Activated CD4-positive, alpha-beta T cell treated with anti-CD3 and anti-CD28 coated beads, Interleukin-2, amount 50 U/mL, for 16 hours (primary cell): Measurements from ENCODE around the gene DEDD.

ENCODE experiments used
- DNase-seq: peaks from one replicate; pipeline ENCODE4 v3.0.0-alpha.2; 2020

Gene DEDD

GRCh38 chr1:161090617-161091016 is 41.9 kb downstream of the DEDD start:
- DNase-seq, result no peak

DNA sequence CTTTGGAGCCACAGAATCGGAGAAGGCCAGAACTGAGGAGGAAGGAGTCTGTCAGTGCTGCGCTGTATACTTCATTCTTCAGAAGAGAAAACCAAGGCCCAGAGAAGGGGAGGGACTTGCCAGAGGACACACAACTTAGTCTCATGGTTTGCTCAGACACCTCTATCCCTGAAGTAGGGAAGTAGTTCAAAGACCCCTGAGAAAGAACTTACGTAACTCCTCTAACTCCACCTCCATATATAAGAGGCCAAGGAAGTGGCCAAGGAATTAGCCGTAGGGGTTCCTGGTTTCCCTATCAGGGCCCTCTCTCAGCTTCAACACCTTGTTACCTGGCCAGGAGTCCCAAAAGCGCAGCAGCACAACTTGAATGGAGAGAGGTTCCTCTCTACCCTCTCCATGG is 42.5 kb downstream of the DEDD start:
- DNase-seq, result no peak

DNA sequence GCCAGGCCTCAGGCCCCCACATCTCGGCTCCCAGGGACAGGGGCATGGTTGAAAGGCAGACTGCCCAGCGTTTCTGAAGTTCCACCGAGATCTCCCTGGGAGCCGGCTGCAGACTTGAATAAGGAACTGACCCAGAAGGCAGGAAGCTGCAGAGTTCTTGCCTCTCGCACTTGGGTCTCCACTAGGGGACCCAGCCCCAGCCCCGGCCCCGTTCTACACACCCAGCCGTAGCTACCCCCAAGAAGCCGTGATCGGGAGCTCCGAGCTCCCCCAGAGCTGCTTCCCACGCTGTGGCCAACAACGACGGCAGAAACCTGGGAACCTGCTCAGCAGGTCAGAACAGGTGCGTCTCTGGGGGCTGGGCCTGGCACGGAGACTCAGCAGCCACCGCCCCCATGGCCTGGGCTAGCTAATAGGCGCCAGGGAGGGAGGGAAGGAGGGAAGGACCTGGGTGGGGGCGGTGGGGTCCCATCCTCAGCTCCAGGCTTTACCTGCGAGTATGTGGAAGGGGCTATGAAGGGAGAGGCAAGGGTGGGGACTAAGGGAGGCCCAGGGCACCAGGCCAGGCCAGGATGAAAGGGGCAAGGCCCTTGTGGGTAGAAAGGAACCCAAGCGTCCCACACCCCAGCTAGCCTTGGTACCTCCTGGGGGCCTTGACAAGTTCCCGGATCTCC is 43.1 kb downstream of the DEDD start, which contains the start of gene NECTIN4:
NECTIN4 (minus strand) TSS at position 308 of the 674 bp plus-strand sequence; CDS start at position 46, 262 bp downstream.
- DNase-seq, result no peak

DNA sequence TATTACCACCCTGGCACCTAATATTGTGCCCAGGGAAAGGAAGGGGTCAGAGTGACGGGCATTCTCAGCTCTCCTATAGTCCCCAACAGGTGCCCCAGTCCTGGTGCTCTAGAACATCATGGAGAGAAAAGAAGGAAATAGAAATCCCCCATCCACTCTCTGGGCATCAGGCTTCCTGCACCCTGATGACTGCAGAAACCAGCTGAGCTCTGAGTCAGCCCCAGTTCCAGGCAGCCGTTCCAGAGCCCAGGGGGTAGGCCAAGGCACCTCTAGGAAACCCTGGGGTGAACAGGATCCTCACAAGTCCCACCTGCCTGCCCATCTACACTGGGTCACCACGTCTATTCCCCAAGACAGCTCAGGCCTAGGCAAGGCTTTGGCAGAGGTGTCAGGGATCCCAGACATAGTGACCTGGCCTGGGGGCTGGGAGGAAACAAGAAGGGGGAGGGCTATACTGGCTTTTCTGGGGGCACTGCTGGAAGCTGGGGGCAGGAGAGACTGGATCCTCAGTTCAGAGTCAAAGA is 43.8 kb downstream of the DEDD start:
- no peak for DNase-seq

DNA sequence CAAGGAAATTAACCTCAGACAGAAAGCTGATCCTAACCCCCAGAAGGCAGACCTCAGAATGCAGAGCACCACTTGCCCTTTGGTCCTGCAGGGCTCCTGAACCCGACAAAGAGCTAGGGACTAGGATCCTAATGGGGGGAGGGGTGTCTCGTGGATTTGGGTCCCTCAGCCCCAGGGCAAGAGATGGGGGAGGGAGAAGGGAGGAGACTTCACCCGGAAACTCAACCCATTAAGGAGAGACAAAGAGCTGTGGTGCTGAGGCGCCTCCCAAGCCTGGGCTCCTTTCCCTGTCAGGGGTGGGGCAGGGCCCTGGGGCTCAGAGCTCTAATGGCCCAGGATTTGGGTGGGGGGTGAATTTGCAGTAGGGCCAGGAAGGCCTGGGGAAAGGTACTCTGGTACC is 46.0 kb downstream of the DEDD start:
- no peak for DNase-seq

- no peak for DNase-seq
Measured at GRCh38 chr1:161085165-161085564, 47.3 kb downstream of the DEDD start.

DNA sequence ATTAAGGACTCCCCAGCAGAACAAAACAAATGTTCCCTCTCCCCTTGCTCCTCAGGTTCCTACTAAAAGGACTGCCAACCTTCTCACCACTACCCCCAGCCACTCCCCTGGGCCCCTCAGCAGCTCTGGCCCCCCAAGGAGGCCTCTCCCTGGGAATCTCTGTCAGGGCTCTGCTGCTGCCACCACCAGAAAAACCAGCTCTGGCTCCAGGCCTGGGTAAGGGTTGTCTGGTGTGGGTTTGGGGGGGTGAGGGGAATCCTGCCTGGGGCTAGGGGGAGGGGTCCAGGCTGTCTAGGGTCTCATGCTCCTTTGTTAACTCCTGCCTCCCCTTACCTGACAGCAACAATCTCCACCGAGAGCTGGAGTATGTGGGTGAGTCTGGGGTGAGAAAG is 47.9 kb downstream of the DEDD start:
- DNase-seq, result no peak

GRCh38 chr1:161083748-161084596 is 48.5 kb downstream of the DEDD start:
- DNase-seq, result no peak

DNA sequence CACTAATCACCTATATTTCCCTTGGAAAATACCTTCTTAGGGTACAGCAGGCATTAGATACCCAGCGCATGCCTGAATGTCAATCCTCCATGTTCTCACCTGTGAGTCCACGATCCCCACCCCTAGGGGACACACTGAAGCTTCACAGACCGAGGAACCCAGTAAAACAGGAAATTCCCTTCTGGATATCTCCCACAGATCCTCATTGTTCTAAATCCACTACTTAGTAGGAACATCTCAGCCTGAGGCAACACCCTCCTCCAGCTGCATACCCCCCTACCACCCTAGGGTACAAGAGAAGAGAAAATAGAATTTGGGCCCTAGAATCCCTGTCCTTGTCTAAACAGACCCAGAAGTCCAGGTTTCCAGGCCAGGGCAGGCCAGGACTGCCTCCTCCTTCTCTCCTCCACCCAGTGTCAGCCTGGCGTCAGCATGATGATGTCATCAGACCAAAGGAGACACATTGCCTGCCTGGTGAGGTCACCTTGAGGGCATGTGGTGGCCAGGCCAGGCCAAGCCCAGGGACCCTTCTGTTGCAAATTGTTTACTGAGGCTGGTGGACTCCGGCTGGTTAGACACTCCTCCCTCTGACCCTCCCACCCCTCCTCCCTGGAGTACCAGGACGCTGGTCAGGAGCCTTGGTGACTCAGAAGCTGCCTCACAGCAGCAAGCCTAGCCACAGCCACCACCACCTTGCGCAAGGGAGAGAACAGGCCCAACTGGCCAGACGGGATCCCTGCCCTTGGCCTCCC is 49.3 kb downstream of the DEDD start:
- no peak for DNase-seq

GRCh38 chr1:161082483-161082882 is 50.0 kb downstream of the DEDD start:
- DNase-seq, result no peak

DNA sequence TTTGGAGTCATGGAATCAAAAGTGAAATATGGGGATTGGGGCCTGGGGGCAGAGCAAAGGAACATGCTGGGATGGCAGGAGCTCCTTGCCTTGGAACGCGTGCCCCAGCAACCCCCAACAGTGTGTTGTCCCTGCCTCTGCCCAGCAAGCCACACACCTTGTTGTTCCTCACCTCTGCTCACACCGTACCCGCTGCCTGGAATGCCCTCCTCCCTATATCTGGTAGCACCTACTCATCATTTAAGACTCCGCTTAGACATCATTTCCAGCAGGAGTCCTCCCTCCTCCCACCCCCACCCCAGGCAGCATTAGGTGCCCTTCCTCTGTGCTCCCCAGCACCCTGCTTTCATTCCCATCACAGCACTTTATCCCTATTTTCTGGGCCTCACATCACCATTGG is 50.9 kb downstream of the DEDD start:
- no peak for DNase-seq

DNA sequence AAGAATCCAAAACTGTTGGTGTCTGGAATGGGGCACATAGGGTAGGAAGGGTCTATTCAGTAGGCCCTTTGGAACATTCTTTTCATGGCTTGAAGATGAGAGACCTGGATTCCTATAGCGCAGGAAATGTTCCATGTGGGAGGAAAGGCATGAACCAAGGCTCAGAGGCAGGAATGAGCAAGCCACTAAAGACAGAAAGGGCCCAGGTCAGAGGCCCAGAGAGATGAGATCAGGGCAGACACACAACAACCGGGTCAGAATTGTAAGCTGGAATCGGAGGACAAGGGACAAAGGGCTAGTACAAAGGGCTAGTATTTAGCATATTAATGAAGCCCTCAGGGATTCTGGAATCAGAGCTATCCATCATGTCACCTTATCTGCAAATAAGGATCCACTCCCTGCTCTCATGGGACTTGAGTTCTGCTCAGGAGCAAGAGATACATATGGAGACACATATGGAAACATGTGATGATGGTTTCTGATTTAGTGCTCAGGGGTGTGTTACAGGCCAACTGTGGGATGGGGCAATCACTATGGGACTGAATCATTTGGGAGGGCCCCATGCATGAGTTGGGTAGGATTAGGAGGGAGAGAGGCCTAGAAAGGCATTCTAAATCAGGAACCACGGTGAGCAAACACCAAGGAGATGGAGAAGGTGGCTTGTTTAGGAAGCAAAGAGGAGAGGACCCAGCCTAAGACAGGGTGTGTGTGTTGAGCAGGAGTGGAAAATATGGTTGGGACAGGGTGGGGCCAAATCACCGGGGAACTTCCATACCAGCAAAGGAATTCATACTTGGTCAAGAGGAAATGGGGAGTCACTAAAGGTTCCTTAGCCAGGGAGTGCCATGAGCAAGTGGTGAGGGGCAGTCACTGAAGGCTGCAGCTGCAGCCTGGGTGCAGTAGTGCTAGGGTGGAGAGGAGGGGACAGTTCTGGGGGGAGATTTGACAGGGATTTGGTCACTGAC is 51.7 kb downstream of the DEDD start:
- no peak for DNase-seq

- DNase-seq, result peak; percentile 12
Measured at GRCh38 chr1:161079436-161080110, 52.9 kb downstream of the DEDD start.

- no peak for DNase-seq
Measured at GRCh38 chr1:161077426-161077825, 55.0 kb downstream of the DEDD start.

- DNase-seq, result no peak
Measured at GRCh38 chr1:161076410-161076809, 56.1 kb downstream of the DEDD start.

GRCh38 chr1:161074676-161075368 is 57.6 kb downstream of the DEDD start:
- DNase-seq, result no peak

GRCh38 chr1:161073474-161074121 is 58.9 kb downstream of the DEDD start:
- DNase-seq, result no peak

- DNase-seq, result no peak
Measured at GRCh38 chr1:161072751-161073449, 59.6 kb downstream of the DEDD start.

- DNase-seq, result peak; percentile 45
Measured at GRCh38 chr1:161071886-161072371, 60.5 kb downstream of the DEDD start.
